NCI-H2107 (cell line): ENCODE data around the gene KCNJ14.

Source experiments
- DNase-seq: peaks from one replicate; lab custom pipeline; 2025; lab: John Stamatoyannopoulos, UW

Gene KCNJ14

DNA sequence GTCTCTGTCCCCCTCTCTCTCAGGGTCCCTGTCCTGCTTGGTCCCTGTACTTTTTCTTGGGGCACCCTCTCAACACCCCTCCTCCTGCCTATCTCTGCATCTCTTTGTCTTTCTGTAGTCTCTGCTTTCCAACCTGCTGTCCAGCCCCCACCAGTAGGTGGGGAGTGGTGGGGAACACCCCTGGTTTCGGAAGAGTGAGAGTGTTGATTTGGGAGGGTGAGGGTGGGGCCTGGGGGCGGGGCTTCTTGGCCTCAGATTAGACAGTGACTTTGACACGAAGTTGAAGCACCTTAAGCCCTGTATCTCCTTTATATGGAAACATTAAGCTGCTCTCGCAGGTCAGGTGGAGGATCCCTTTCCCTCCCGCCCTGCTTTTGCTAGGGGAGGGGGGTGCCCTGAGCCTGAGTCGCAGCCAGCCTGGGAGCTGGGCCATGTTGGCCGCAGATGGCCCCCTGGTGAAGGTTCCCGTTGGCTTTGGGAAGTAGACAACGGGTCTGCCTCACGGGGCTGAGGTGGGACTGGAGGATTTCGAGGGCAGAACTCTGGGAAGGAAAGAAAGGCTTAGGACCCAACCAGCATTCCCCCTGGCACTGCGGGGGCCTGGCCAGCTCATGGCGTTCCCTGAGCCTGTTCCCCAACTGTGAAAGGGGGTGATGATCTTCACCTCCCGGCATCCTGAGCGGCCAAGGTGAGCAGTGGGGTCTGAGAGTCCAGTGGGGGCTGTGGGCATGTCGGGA is at the start of gene KCNJ14:
Gene KCNJ14 (plus strand): TSS at position 404 of the 737 bp plus-strand sequence. CDS start 6,151 bp downstream, outside the sequence.
- DNase-seq, result no peak

DNA sequence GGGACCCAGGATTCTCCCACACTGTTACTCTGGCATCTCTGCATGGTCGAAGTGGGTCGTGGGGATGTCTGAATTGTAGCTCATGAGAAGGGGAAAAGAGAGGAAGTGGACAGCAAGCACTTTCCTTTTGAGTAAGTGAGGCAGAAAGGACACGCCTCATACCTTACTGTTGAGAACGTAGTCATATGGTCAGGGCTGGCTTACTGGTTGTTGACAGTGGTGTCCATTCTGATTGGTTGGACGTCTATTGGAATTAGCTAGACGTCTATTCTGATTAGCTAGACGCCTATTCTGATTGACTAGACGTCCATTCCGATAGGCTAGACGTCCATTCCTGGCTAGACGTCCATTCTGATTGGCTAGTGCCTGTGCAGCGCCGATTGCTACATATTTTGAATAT is 49.5 kb upstream of the KCNJ14 start:
- DNase-seq, result no peak

DNA sequence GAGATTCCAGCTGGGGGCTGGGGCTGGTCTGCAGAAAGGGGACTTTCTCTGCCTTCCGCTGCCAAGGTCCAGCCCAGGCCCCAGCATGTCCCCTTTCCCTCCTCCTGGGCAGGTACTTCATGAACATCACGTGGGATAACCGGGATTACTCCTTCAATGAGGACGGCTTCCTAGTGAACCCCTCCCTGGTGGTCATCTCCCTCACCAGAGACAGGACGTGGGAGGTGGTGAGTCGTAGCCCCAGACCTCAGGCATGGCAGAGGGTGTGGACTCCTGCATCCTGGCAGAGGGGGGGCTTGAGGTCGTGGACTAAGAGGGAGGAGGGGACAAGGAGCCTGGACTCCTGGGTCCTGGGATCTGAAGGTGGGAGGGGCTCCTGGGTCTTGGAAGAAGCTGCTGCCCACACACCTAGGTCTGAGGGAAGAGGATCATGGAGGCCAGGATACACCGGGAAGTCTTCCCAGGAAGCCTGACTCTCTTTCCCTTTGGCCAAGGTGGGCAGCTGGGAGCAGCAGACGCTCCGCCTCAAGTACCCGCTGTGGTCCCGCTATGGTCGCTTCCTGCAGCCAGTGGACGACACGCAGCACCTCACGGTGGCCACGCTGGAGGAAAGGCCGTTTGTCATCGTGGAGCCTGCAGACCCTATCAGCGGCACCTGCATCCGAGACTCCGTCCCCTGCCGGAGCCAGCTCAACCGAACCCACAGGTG is 41.3 kb upstream of the KCNJ14 start:
- DNase-seq, result no peak

DNA sequence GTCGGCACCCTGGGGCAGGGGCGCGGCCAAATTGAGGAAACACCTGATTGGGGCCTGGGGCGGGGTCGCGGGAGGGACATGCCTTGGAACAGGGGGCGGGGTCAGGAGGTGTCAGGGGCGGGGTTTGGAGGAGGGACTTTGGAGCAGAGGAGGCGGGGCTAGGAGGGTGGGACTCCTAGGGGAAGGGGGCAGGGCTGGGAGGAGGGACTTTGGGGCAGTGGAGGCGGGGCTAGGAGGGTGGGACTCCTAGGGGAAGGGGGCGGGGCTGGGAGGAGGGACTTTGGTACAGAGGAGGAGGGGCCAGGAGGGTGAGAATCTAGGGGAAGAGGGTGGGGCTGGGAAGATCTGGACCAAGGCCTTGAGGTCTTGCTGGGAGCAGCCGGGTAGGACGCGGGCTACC is 40.0 kb upstream of the KCNJ14 start:
- DNase-seq, result no peak

DNA sequence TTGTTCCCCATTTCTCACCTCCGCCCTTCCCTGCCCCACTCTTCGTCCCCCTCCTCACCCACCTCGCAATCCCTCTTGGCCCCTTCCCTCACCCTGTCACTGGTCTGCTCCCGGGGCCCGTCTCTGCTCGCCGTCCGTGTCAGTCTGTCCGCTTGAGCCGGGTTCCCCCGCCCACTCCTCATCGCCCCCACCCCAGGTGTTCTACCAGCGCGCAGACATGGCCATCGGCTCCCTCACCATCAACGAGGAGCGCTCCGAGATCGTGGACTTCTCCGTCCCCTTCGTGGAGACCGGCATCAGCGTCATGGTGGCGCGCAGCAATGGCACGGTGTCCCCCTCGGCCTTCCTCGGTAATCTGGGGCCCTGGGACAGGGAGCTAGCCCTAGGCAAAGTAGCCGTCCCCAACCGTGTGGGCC is 39.6 kb upstream of the KCNJ14 start:
- no peak for DNase-seq

DNA sequence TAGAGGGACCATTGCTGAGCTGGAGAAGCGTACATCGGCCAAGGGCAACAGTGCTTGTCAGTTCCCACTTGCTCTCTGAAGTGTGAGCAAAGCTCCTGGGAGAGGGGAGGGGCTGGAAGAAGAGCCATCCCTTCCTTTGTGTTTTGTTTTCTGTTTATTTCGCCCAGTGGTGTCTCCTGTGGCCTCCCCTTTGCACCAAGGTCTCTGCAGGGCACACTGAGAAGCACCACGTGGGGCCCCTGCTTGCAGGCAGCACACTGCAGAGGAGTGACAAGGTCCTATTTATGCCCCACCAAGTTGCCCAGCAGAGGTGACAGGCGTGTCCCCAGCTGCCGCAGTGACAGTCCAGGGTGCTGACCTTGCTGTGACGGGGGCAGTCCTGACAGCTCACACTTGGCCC is 38.0 kb upstream of the KCNJ14 start:
- no peak for DNase-seq

DNA sequence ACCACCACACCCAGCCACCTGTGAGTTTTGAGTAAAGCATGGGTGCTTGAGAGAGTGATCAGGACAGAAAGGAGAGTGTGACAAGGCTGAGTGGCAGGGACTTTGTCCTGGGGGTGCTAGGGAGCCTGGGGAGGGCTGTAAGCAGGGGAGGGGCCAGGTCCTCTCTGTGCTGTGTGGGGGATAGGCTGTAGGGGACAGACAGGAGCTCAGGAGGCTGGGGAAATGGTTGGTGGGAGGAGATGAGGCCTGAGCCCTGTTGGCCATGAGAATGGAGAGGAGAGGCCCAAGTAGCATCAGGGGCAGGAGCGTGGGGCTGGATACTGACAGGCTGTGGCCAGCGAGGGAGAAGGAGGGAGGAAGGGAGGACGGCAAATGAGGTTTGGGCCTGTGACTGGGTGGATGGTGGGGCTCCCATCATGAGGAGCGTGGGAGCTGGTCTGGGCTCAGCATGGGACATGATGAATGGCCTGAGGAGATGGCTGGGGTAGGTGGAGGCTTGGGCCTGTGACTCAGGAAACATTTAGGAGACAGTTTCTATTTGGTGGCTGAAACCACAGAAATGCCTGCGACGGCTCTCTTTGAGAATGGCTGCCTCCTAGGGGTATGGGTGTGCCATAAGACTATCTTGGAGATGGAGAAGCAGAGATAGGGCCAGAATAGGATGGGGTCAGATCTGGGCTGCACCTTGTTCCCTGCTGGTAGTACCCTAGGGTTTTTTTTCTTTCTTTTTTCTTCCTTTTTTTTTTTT is 36.9 kb upstream of the KCNJ14 start:
- no peak for DNase-seq

DNA sequence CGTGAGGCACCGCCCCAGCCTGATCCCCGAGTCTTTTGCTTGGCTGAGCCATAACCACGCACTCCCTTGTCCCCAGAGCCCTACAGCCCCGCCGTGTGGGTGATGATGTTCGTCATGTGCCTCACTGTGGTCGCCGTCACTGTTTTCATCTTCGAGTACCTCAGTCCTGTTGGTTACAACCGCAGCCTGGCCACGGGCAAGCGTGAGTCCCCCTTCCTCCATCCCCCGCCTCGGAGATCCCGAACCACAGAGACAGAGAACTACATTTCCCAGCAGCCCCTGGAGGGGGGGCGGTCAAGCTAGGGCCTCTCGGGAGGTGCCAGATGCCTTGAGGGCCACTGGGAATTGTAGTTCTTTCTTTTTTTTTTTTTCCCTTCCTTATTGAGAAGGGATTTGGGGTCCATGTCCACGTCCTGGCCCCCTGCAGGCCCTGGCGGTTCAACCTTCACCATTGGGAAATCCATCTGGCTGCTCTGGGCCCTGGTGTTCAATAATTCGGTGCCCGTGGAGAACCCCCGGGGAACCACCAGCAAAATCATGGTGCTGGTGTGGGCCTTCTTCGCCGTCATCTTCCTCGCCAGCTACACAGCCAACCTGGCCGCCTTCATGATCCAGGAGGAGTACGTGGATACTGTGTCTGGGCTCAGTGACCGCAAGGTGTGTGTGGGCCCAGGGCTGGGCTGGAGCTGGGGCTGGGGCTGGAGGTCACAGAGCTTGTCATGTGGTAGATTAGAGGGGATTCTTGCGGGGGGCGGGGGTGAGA is 36.0 kb upstream of the KCNJ14 start:
- DNase-seq, result no peak

DNA sequence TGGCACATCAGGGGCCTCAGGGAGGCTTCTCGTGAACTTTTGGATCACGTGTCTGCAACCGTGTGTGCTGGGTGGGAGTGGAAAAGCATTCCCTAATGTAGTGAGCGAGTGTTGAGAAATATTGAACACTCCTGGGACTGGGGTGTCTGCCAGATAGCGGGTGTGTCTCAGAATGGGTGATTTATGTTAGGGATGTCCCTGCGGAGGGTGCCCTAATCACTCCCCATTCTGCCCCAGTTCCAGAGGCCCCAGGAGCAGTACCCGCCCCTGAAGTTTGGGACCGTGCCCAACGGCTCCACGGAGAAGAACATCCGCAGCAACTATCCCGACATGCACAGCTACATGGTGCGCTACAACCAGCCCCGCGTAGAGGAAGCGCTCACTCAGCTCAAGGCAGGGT is 33.8 kb upstream of the KCNJ14 start:
- DNase-seq, result no peak

DNA sequence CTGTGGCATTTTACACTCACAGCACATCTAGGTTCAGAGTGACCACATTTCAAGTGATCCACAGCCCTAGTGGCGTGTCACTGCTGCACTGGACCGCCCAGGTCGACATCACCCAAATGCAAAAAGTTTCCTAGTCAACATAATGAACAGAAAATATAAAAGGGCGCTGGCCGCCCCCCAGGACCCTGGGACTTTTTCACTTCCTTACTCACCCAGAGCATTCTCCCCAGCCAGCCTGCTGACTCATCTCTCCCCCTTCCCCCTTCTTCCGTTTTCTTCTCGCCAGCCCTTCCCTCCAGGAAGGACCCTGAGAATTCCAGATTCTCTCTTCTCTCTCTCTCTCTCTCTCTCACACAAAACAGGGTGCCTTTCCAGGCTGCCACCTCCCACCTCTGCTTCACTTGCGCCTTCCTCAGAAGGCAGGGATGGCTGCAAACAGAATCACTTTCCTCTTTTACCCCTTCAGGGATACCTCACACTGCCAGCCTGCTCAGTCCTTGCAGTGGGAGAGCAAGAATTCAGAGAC is 30.6 kb upstream of the KCNJ14 start:
- DNase-seq, result no peak

DNA sequence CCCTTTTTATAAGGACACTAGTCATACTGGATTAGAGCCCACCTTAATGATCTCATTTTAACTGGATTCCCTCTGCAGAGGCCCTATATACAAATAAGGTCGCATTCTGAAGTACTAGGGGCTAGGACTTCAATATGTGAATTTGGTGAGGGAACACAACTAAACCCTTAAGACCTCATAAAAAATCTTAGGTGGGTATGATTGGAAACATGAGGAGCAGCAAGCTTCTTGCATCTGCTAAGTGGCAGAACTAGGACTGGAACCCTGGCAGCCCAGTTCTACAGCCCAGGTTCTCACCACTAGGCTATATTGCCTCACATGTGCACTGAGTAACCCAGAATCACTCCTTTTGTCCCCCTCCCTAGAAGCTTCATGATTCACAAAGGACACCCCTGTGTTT is 26.7 kb upstream of the KCNJ14 start:
- no peak for DNase-seq

DNA sequence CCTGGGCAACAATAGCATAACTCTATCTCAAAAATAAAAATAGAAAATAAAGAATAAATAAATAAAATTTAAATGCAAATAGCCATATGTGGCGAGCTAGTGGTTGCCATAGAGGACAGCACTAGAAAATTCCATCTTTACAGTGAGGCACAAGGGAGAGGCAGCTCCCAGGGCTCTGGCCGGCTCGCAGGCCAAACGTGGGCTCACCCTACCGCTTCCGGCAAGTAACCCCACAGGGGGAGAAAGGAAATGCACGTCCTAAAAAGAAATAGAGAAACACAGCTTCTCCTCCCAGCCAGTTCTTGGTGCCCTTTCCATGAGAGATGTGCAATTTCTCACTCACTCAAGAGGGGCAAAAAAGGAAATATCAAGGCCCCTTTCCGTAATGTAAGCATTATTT is 22.0 kb upstream of the KCNJ14 start:
- DNase-seq, result no peak

DNA sequence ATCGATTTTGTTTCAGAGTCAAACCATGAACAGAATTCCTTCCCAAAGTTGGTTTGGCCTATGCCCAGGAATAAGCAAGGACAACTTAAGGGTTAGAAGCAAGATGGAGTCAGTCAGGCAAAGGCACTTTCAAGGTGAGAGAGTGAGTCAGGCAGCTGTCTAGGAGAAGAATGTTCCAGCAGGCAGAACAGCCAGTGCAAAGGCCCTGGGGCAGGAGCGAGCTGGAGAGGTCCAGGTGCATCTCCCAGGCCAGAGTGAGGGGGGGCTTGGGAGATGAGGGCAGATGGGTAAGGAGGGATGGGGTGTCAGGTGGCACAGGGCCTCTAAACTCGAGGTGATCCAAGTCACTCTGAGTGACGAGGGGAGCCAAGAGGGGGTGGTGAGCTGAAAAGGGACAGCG is 18.8 kb upstream of the KCNJ14 start:
- DNase-seq, result no peak

DNA sequence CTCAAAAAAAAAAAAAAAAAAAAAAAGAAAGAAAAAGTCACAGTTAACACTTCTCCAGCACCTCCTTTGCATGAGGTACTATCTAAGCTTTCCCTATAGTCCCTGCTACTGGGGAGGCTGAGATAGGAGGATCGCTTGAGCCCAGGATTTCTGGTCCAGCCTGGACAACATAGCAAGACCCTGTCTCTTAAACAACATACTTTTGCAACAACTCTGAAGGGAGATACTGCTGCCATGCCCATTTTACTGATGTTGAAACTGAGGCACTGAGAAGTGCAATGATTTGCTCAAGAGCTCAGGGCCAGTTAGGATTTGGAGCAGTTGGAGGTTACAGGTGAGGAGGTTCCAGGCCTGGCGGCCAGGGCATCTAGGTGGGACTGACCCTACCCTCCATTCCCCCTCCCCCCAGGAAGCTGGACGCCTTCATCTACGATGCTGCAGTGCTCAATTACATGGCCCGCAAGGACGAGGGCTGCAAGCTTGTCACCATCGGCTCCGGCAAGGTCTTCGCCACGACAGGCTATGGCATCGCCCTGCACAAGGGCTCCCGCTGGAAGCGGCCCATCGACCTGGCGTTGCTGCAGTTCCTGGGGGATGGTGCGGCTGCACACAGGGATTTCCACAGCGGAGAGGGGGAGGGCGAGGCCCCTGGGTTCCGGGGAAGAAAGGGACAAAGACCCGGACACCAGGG is 13.9 kb upstream of the KCNJ14 start:
- no peak for DNase-seq

DNA sequence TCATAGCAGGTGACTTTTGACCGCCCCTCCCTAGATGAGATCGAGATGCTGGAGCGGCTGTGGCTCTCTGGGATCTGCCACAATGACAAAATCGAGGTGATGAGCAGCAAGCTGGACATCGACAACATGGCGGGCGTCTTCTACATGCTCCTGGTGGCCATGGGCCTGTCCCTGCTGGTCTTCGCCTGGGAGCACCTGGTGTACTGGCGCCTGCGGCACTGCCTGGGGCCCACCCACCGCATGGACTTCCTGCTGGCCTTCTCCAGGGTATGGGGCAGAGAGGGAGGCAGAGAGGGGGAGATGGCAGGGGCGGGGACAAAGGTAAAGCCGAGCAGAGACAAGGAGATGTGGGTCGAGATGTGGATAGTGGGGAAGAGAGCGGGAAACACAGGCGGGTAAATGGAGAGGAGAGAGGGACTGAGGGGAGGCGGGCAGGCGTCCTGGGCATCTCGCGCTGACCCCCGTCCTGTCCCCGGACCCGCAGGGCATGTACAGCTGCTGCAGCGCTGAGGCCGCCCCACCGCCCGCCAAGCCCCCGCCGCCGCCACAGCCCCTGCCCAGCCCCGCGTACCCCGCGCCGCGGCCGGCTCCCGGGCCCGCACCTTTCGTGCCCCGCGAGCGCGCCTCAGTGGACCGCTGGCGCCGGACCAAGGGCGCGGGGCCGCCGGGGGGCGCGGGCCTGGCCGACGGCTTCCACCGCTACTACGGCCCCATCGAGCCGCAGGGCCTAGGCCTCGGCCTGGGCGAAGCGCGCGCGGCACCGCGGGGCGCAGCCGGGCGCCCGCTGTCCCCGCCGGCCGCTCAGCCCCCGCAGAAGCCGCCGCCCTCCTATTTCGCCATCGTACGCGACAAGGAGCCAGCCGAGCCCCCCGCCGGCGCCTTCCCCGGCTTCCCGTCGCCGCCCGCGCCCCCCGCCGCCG is 13.0 kb upstream of the KCNJ14 start:
- DNase-seq, result no peak

DNA sequence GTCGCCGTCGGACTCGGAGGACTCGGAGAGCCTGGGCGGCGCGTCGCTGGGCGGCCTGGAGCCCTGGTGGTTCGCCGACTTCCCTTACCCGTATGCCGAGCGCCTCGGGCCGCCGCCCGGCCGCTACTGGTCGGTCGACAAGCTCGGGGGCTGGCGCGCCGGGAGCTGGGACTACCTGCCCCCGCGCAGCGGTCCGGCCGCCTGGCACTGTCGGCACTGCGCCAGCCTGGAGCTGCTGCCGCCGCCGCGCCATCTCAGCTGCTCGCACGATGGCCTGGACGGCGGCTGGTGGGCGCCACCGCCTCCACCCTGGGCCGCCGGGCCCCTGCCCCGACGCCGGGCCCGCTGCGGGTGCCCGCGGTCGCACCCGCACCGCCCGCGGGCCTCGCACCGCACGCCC is 12.1 kb upstream of the KCNJ14 start:
- DNase-seq, result no peak

DNA sequence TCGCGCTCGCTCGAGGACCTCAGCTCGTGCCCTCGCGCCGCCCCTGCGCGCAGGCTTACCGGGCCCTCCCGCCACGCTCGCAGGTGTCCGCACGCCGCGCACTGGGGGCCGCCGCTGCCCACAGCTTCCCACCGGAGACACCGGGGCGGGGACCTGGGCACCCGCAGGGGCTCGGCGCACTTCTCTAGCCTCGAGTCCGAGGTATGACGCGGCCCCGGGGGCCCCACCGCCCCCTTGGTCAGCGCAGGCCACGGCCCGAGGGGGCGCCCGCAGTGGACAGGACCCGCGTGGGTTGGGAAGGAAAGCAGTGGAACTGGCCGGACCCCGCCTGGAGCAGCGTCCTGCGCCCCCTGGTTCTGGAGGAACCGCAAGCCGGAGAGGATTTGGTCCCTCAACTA is 11.6 kb upstream of the KCNJ14 start:
- DNase-seq, result no peak

DNA sequence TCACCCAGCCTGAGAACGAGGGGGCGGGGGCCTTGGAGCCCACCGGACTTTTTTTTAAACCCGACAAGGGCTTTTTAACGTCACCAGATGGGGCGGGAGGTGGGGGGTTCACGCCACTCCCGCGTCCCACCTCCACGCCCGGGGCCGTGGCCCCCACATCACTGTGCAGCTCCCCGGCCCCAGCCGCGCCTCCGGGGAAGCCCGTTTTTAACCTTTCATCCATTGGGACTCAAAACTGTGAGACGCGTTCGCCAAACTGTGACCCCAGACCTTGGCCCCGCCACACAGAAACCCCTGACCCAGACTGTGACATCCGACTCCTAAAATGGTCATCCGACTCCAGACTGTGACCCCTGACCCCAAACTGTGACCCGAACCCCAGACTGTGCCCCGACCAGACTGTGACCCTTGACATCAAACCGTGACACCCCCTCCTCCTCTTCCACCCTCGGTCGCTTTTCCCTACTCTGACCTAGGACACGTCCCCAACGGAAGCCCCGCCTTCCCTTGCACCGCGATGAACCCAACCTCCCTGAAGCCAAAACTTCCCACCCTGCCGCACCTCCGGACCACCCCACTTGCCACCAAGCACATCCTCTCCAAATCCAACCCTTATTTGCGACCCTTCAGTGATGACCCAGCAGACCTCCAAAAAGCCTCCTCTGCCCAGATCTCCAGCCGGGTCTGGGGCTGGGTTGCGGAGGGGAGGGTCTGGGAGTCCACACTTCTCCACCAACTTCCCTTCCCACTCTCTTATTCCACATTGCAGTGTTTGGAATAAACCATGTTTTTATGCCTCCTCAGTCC is 11.0 kb upstream of the KCNJ14 start:
- DNase-seq, result no peak

DNA sequence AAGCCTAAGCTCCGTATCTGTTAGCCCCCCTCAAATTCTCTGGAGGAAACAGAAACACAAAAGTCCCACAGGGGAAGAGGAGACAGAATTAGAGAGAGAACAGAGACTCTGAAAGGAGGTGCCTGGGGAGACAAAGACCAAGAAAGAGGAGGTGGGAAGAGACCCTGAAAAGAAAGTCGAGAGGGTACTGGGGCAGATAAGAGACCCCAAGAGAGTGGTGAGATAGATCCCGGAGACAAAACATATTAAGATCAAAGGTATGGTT is 10.5 kb upstream of the KCNJ14 start:
- no peak for DNase-seq

DNA sequence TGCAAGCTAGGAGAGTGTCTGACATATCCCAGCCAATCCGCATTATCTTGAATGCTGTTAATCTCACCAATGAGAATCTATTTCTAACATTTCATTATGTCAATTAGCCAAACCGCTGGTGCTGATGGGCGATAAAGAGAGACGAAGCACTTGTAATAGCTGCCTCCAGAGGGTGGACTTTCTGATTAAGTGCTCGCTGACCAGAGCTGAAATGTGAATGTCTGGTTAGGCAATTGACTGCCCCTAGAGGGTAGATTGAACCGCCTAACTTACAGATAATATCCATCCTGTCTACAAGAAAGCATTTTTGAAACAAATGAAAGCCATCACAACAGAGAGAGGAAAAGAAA is 10.1 kb upstream of the KCNJ14 start:
- no peak for DNase-seq
